ENCODE measurements around the gene FANCC. TPM values are rescaled to one million over a fixed set of nuclear protein-coding genes. Genes with fewer than 3 reads are reported as not detected.

FANCC gene
- total and polyA plus RNA-seq, 2 of the 8 experiments (the other 6 are each of a cell fraction or from before 2014, with no cell fraction given): 7.8 to 15.2 TPM

- no peak for TF ChIP-seq ASH2L (IDR thresholded peaks at IDR 0.05; ENCODE audit: low read length)
- TF ChIP-seq ATF3 (IDR thresholded peaks at IDR 0.05; ENCODE audit: insufficient read depth, low read depth, low read length): no peak
- no peak for TF ChIP-seq JUN (IDR thresholded peaks at IDR 0.05; ENCODE audit: low read depth, low read length)
Observed at GRCh38 chr9:95261890-95262289, 55.6 kb downstream of the FANCC start (continued).
